T47D (cell line): ENCODE data around the gene NOXA1.

Experiments
- DNase-seq, 2 experiments: peaks; one replicate each; pipeline versions ENCODE4 v3.0.0 to v3.0.0-alpha.2; 2011 to 2012; ENCODE audit warnings: low read depth in 1 of 2, low spot score in 1 of 2
- JUND ChIP-seq: IDR thresholded peaks from 2 replicates; pipeline ENCODE4 v1.6.1; 2012; ENCODE audit warnings: low read depth
- in situ Hi-C: cut with HindIII; loops from 2 replicates; pipeline ENCODE4 v1.10.0; 2016; ENCODE audit warnings: low sequenced_read_pairs, low pct_unique_long_range_greater_than_20kb

Gene NOXA1

DNA sequence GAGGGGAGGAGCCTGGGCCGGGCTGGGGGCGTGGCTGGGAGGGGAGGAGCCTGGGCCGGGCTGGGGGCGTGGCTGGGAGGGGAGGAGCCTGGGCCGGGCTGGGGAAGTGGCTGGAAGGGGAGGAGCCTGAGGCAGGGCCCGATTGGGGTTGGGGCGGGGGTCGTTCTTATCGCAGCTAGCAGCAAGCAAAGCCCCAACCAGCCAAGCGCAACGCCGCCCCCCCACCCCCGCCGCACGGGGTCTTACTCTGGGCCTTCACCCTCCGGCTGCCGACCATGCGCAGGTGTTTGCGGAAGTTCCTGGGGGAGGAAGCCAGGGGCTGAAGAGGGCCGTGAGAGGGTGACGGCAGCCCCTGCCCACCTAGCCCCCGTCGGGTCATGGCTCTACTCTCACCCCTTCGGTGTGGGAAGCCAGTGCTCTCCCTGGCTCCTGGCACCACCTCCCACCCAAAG is 31.0 kb downstream of the NOXA1 start:
- DNase-seq = no peak
- in situ Hi-C loops = no loop called here

GRCh38 chr9:137454597-137455358 is 31.6 kb downstream of the NOXA1 start:
- in situ Hi-C loops = no loop called here
- TF ChIP-seq JUND = no peak

More for the DNA sequence above, 31.0 kb downstream of the NOXA1 start:
- TF ChIP-seq JUND = no peak

GRCh38 chr9:137455359-137455991 is 32.3 kb downstream of the NOXA1 start:
- TF ChIP-seq JUND = no peak
- DNase-seq = no peak
- in situ Hi-C loops = no loop called here

More at GRCh38 chr9:137454597-137455358, 31.6 kb downstream of the NOXA1 start:
- no peak for DNase-seq

GRCh38 chr9:137456061-137456863 is 33.1 kb downstream of the NOXA1 start:
- TF ChIP-seq JUND = no peak
- no peak for DNase-seq
- in situ Hi-C loops = no loop called here

DNA sequence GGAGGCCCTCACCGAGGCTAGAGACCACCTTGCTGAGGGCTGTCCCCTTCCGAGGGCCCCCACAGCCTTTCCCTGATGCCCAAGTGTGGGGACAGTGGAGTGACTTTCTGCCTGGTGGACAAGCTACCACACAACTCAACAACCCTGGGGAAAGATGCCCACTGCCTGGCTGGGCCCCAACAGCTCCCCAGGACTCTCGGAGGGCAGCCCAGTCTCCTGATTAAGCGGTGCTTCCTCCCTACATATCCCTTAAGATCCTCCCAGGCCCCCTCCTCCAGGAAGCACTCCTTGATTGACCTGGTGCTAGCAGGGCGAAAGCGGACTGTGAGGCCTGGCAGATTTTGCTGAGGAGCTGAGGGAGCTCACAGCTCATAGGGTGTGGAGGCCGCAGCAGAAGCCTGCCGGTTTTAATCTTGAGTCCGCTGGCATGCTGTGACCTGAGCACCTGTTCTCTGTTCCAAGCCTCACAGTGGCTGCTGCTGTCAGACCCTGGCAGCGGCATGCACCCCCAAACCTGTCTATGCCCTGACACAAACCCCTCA is 33.7 kb downstream of the NOXA1 start:
- no peak for DNase-seq
- in situ Hi-C loops = no loop called here
- no peak for TF ChIP-seq JUND

DNA sequence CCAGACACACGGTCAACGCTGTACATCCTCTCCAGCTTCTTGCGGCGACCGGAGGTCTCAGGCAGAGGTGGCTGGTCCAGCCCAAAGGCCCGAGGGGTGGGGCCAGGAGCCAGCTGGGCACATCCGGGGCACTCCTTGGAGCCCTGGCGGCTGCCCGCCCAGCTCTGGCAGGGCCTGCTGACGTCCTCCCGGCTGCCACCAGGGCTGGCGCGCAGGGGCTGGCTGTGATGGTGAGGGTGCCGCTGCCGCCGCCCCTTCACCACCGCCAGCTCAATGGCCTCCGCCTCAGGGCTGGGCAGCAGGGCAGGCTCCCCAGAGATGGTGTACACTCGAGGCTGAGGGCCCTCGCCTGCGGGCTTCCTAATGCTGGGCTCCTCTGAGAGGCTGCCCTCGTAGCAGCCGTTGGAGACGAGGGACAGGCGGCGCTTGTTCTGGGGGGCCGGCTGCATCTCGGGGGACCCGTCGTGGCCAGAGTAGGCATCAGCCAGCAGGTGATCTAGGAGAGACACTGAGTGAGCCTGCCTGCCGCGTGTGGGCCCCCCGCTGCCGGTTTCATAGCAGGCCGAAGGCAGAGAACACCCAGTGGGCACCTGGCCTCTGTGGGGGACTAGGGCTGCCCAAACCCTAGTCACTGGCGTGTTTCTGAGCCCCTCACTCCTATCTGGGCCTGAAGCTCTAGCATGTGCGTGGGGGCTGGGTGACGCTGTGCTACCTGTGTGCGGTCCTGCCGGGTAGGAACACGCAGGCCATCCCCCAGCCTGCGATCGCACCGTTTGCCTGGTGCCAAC is 34.4 kb downstream of the NOXA1 start:
- in situ Hi-C loops = no loop called here

DNA sequence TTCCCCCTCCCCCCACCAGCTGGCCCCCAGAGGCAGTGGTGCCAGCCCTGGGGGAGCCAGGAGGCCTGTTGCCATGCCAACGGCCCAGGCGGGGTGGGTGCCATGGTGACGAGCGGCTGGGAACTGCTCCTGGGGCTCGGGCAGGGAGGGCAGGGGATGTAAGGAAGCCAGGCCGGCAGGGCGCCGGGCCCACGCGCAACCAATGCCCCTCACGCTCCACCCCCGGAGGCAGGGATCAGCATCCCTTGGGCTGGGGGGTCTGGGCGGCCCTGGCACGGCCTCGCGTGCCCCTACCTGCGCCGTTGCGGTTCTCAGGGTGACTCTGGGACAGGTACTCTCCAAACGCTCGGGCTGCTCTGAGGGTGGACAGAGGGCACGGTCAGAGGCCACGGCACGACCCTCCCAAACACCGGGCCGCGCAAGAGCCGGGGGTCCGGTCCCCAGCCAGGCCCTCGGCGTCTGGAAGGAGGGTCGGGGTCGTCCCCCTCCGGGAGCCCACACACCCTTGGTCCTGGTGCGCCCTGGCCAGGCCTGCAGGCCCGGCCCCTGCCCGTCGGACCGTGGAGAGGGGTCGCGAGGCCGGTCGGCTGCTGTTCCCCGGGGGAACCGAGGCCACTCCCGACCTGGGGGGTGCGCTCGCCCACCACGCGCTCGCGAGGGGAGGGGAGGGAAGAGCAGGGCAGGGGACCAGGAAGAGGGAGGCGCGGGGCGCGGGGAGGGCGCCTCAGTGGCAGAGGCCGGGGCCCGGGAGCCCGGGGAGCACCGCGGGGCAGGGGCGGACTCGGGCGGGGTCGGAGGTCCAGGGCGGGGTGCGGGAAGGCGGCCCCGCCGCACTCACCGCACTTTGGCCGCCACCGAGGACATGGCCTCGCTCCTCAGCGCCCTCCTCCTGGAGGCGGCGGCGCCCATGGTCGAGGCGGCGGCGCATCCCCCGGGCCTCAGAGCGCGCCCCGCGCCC is 35.3 kb downstream of the NOXA1 start:
- no peak for DNase-seq
- in situ Hi-C loops = no loop called here
- no peak for TF ChIP-seq JUND

More for the DNA sequence above, 34.4 kb downstream of the NOXA1 start:
- no peak for TF ChIP-seq JUND
- DNase-seq = no peak

DNA sequence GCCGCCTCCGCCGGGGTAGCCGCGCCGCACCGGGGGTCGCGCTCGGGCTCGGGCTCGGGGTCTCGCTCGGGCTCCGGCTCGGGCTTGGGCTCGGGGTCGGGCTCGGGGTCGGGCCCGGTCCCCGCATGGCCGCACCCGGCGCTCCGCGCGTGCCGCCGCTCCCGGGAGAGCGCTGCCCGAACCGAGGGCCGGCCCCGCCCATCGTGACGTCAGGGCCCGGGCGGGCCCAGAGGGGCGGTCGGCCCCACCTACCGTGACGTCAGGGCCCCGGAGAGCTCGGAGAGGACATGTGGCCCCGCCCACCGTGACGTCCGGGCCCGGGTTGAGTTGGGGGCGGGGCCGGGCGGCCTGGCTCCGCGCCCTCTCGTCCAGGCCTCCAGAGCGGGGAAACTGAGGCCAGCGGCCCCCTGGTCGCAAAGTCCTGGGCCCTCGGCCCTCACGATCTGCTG is 36.0 kb downstream of the NOXA1 start, which contains the start of gene NSMF:
NSMF (minus strand) TSS at position 183 of the 449 bp plus-strand sequence. CDS start 232 bp downstream, outside the sequence.
- DNase-seq = peak; percentile 95 to 100
- no peak for TF ChIP-seq JUND
- in situ Hi-C loops = no loop called here

DNA sequence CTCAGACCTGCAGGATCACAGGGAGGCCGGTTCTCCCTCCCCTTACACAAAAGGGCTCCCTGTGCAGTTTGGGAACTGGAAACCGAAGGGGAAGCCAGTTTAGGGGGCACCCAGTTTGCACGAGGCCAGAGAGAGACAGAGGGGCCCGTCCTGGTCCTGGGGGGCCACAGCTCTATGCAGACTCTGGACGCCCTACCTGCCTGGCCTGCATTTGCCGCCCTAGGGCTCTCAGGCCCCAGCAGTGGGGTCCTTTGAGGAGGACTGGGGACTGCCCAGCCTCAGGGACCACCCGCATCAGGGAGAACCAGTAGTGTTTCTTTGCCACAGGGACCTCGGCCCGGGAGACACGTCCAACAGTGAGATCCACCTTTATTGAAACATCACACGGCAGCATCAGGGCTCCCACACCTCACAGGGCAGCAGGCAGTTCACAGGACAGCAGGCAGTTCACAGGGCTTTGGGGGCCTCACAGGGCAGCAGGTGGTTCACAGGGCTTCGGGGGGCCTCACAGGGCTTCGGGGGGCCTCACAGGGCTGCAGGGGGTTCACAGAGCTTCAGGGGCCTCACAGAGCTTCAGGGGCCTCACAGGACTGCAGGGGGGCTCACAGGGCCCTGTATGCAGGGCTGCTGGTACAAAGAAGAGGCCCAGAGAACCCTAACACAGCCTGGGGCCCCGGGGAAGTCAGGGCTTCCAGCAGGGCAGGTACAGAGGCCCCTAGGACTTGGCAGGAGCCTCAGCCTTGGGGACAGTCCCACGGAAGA is 36.6 kb downstream of the NOXA1 start:
- no peak for DNase-seq
- in situ Hi-C loops = no loop called here

More for the DNA sequence above, 36.6 kb downstream of the NOXA1 start:
- no peak for TF ChIP-seq JUND
